WI38 (cell line): ENCODE measurements around the gene UBE2E2.
"Not testable (repeated sequence)": the region's sequence is repeated elsewhere in the genome, so short reads cannot be mapped to it uniquely, and the experiment has no call there.

ENCODE experiments used
- H3K4me3 ChIP-seq: 2 replicates; pipeline ENCODE4 v1.5.1; 2011; ENCODE audit warnings: low read depth, mild to moderate bottlenecking, control low read depth, low read length
- TF ChIP-seq, protein P1 (sequence below): IDR thresholded peaks from 2 replicates; pipeline ENCODE4 v1.5.1; 2012; ENCODE audit warnings: low read depth, mild to moderate bottlenecking, control low read depth, low read length

The UBE2E2 gene

GRCh38 chr3:23615068-23615467, 411.9 kb downstream of the UBE2E2 start:
- no peak overlapping the region for H3K4me3 ChIP-seq
- TF ChIP-seq, protein P1, sequence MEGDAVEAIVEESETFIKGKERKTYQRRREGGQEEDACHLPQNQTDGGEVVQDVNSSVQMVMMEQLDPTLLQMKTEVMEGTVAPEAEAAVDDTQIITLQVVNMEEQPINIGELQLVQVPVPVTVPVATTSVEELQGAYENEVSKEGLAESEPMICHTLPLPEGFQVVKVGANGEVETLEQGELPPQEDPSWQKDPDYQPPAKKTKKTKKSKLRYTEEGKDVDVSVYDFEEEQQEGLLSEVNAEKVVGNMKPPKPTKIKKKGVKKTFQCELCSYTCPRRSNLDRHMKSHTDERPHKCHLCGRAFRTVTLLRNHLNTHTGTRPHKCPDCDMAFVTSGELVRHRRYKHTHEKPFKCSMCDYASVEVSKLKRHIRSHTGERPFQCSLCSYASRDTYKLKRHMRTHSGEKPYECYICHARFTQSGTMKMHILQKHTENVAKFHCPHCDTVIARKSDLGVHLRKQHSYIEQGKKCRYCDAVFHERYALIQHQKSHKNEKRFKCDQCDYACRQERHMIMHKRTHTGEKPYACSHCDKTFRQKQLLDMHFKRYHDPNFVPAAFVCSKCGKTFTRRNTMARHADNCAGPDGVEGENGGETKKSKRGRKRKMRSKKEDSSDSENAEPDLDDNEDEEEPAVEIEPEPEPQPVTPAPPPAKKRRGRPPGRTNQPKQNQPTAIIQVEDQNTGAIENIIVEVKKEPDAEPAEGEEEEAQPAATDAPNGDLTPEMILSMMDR, result no peak

- not testable (repeated sequence) for H3K4me3 ChIP-seq
Measured at GRCh38 chr3:23618475-23618874, 415.3 kb downstream of the UBE2E2 start.

DNA sequence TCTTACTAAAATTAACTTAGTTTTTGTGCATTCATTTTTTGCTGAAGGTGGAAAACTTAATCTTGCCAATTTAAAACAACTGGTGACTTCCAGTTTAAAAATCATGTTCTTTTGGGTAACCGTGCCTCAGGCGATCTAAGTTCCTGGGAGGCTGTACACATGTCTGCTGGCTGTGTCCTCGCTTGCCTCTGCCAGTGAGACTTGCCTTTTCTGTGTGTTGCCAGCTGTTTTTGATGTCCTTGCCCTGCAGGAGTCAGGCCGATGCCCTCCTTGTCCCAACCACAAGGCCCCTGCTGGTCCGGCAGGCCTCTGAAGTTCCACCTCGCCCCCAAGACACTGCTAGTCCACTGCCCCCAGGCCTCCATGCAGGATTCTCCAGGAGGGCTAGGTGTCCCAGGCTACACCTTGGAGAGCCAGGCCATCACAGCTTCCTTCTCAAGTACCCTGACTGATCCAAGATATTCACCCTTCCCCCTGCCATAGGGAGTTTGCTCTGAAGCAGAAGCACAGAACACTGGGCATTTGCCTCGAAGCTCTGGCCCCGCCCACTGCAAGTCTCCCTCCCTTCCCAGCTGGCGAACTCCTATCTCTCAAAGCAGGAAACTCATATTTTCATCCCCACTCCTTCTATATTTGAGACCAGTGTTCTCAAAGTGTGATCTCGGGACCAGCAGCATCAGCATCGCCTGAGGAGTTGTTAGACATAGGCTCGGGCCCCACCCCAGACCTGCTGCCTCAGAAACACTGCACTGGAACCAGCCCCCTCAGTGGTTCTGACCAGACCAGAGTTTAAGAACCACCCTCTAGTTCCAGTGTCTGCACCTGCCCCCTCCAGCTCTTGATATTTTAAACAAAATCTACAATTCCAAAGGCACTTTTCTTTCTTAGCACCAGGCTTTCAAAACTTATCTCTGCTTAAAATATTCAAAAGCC, 416.8 kb downstream of the UBE2E2 start:
- TF ChIP-seq, protein P1, result no peak
- H3K4me3 ChIP-seq, result no peak overlapping the region

DNA sequence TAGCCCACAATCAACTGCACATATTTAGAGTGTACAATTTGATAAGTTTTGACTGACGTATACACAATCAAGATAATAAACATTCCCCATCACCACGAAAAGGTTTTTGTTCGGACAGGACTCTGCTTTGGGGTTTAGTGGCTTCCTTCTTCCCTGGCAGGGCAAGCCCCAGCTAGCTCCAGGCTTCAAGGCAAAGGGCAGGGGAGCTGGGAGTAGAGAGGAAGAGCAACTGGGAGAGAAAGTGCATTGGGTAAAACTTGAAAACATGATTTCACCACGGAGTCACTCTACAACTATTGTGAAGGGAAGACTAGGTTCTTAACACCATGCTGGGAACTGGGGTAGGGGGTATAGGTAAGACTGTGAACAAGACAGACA, 417.5 kb downstream of the UBE2E2 start:
- TF ChIP-seq, protein P1, result no peak
- H3K4me3 ChIP-seq, result no peak overlapping the region

- TF ChIP-seq, protein P1, result no peak
- H3K4me3 ChIP-seq, result no peak overlapping the region
Measured at GRCh38 chr3:23623844-23624243, 420.7 kb downstream of the UBE2E2 start.

DNA sequence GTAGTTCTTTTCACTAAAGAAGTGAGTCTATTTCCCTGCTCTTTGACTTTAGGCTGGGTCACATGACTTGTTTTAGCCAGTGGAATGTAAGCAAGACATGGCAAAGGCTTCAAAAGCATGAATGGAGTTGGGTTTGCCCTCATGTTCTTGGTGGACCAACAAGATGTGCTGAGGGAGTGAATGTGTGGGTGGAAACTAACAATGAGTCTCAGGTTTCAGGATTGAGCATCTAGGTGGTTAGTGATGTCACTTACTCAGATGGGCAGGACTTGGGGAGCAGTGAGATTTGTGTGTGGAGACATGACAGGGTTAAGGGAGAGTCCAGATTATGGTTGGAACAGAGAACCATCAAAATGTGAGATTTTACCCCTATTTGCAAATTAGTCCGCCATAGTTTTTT, 421.2 kb downstream of the UBE2E2 start:
- H3K4me3 ChIP-seq, result no peak overlapping the region
- TF ChIP-seq, protein P1, result no peak

- H3K4me3 ChIP-seq, result no peak overlapping the region
- TF ChIP-seq, protein P1, result no peak
Measured at GRCh38 chr3:23626442-23626841, 423.3 kb downstream of the UBE2E2 start.
